Esophagus (tissue), 2 donors: ENCODE data around the gene MYLIP. TPM values are rescaled to one million over a fixed set of nuclear protein-coding genes. Genes with fewer than 3 reads are reported as not detected.

Source experiments
- H3K27ac ChIP-seq, 2 donors: one replicate each; pipeline ENCODE4 v1.5.1; 2013; ENCODE audit warnings: low read depth in 2 of 2, mild to moderate bottlenecking in 2 of 2, inconsistent platforms in 1 of 2, low read length in 1 of 2, moderate library complexity in 1 of 2
- H3K27me3 ChIP-seq, 2 donors: one replicate each; pipeline ENCODE4 v1.6.1; 2013; ENCODE audit warnings: low read length in 2 of 2, control low read depth in 1 of 2, mild to moderate bottlenecking in 1 of 2; ENCODE audit not compliant: insufficient read depth in 2 of 2, control insufficient read depth in 1 of 2
- H3K36me3 ChIP-seq, 2 donors: one replicate each; pipeline ENCODE4 v1.6.1; 2013; ENCODE audit warnings: low read length in 1 of 2; ENCODE audit not compliant: control insufficient read depth in 2 of 2, insufficient read depth in 2 of 2
- H3K4me1 ChIP-seq, 2 donors: one replicate each; pipeline ENCODE4 v1.6.1; 2013; ENCODE audit warnings: low read length in 1 of 2; ENCODE audit not compliant: control insufficient read depth in 2 of 2, insufficient read depth in 2 of 2
- H3K4me3 ChIP-seq, 2 donors: one replicate each; pipeline ENCODE4 v1.5.1; 2013; ENCODE audit warnings: low read length in 2 of 2, mild to moderate bottlenecking in 2 of 2, low read depth in 1 of 2, moderate library complexity in 1 of 2
- H3K9me3 ChIP-seq, 2 donors: one replicate each; pipeline ENCODE4 v1.6.1; 2013; ENCODE audit warnings: mild to moderate bottlenecking in 2 of 2, low read depth in 1 of 2, low read length in 1 of 2, moderate library complexity in 1 of 2; ENCODE audit not compliant: control insufficient read depth in 2 of 2, insufficient read depth in 1 of 2
- WGBS, 2 donors: extraction: QIAGEN DNeasy Blood & Tissue Kit; methylation state at CpG; one replicate each; pipeline ENCODE4 v1.1.7; 2013; 5-methylcytosine and 5-hydroxymethylcytosine counted together
- polyA plus RNA-seq, 2 donors: library from polyadenylated mRNA; stranded (reverse); fragments of 200-250 nt; gene quantifications; one replicate each; pipeline ENCODE4 v1.2.3, GENCODE V29; 2013
- donor health status: healthy with polysubstance abuse.
- donor health status: Bipolar disorder and iron deficiency.

The MYLIP gene
- 10 to 100 TPM in 1 of 2 donors, 1 to 10 TPM in 1; 7.2 to 11.6 TPM for polyA plus RNA-seq

- 0 to 1% methylated on average over 54 to 95 of the region's 95 CpGs for WGBS, 2 donors
- peak within 1 kb of the TSS; percentile 93 to 94 for H3K27ac ChIP-seq
- peak within 1 kb of the TSS; percentile 83 to 100 for H3K4me3 ChIP-seq
- no peaks in the 10 kb centered on the region for H3K36me3 ChIP-seq
- no peaks in the 10 kb centered on the region for H3K9me3 ChIP-seq
- H3K4me1 ChIP-seq = no peaks in the 10 kb centered on the region
- no peaks in the 10 kb centered on the region for H3K27me3 ChIP-seq
Observed at GRCh38 chr6:16128759-16129622, at the start of gene MYLIP. TSS of gene MYLIP (plus strand) at chr6:16129086. CDS start at chr6:16129323, 237 bp downstream.

DNA sequence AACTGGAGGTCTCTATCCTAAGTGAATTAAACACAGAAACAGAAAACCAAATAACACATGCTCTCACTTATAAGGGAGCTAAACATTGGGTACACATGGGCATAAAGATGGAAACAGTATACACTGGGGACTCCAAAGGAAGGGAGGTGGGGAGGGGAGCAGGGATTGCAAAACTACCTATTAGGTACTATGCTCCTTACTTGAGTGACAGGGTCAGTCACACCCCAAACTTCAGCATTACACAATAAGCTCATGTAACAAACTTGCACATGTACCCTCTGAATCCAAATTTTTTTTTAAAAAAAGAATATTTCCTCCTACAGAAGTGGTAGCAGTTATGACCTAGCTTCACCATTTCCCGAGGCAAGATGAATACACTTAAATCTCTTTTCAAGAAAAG, 49.5 kb upstream of the MYLIP start:
- 32 to 43% methylated on average over 1 of the region's 1 CpG for WGBS, 2 donors
- Histone ChIP-seq H3K27me3 (no peaks in the 10 kb centered on the region), H3K9me3 (no peaks in the 10 kb centered on the region), H3K36me3 (no peaks in the 10 kb centered on the region), H3K4me1 (peaks cover 0 to 4% of the 10 kb centered on the region in 2 donors), H3K4me3 (no peak overlapping the region), H3K27ac (no peak overlapping the region)

- no peak overlapping the region for H3K27ac ChIP-seq
- 19 to 41% methylated on average over 1 of the region's 1 CpG for WGBS, 2 donors
Observed at GRCh38 chr6:16080204-16080603, 48.7 kb upstream of the MYLIP start.

DNA sequence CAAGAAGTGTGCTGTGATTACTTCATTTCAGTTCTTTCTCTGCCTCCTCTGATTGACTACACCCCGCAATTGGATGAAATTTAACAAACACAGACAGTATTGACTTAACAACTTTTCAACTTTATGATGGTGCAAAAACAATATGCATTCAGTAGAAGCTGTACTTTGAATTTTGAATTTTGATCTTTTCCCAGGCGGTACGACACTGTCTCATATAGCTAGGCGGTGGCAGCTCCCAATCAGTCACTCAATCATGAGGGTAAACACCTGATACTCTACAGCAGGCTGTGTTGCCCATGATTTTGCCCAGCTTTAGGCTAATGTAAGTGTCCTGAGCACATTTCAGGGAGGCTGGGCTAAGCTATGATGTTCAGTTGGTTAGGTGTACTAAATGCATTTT, 47.6 kb upstream of the MYLIP start:
- Histone ChIP-seq H3K9me3 (no peaks in the 10 kb centered on the region), H3K36me3 (no peaks in the 10 kb centered on the region), H3K4me1 (peaks cover 0 to 4% of the 10 kb centered on the region in 2 donors), H3K4me3 (no peak overlapping the region), H3K27ac (no peak overlapping the region), H3K27me3 (no peaks in the 10 kb centered on the region)
- 71 to 86% methylated on average over 4 of the region's 4 CpGs for WGBS, 2 donors

More at GRCh38 chr6:16080204-16080603, 48.7 kb upstream of the MYLIP start:
- H3K36me3 ChIP-seq = no peaks in the 10 kb centered on the region
- H3K4me1 ChIP-seq = peaks cover 0 to 4% of the 10 kb centered on the region in 2 donors
- no peaks in the 10 kb centered on the region for H3K9me3 ChIP-seq
- H3K4me3 ChIP-seq = no peak overlapping the region
- no peaks in the 10 kb centered on the region for H3K27me3 ChIP-seq

DNA sequence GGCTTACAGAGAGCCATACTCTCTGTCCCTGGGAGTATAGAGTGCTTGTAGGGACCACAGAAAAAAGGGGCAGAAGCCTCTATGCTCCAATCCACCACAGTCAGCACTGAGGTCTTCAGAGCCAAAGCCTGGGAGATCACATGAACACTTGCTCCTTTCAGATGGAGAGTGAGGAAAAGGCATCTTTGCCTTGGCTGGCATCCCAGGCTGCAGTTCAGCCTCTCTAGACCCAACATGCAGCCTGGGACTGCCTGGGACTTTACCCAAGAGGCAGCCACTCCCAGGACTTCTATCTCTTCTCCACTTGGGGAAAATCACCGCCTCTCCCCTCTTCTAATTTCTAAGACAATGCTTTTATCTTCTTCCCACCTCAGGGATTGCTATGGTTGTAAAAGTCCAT, 46.5 kb upstream of the MYLIP start:
- no peaks in the 10 kb centered on the region for H3K27me3 ChIP-seq
- no peak overlapping the region for H3K27ac ChIP-seq
- no peak overlapping the region for H3K4me3 ChIP-seq
- H3K9me3 ChIP-seq = no peaks in the 10 kb centered on the region
- peaks cover 0 to 4% of the 10 kb centered on the region in 2 donors for H3K4me1 ChIP-seq
- 54 to 65% methylated on average over 1 of the region's 1 CpG for WGBS, 2 donors
- no peaks in the 10 kb centered on the region for H3K36me3 ChIP-seq

- no peak overlapping the region for H3K27ac ChIP-seq
- H3K4me1 ChIP-seq = no peaks in the 10 kb centered on the region
- 67 to 79% methylated on average over 4 of the region's 4 CpGs for WGBS, 2 donors
Observed at GRCh38 chr6:16086965-16087364, 41.9 kb upstream of the MYLIP start.

GRCh38 chr6:16087386-16087785, 41.5 kb upstream of the MYLIP start:
- Histone ChIP-seq H3K27ac (no peak overlapping the region), H3K9me3 (no peaks in the 10 kb centered on the region), H3K4me3 (no peak overlapping the region), H3K36me3 (no peaks in the 10 kb centered on the region), H3K27me3 (no peaks in the 10 kb centered on the region), H3K4me1 (no peaks in the 10 kb centered on the region)
- WGBS, 2 donors = 93 to 97% methylated on average over 3 of the region's 3 CpGs

More at GRCh38 chr6:16086965-16087364, 41.9 kb upstream of the MYLIP start:
- no peaks in the 10 kb centered on the region for H3K27me3 ChIP-seq
- H3K9me3 ChIP-seq = no peaks in the 10 kb centered on the region
- no peaks in the 10 kb centered on the region for H3K36me3 ChIP-seq
- no peak overlapping the region for H3K4me3 ChIP-seq

DNA sequence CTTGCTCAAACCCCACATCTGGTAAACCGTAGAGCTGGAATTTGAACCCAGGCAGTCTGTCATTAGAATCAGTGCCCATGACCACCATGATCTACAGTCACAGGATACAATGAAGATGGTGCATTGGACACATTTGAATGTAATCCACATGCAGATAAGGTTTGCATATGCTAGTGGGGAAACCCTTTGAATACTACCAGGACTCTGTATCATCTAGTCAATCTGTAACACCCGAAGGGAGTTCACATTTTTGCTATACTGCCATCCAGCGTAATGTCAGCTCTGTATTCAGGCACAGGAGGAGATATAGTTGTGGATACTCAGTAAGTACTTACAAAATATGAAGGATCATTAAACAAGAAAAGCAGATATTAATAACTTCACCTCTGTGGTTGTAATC, 40.5 kb upstream of the MYLIP start:
- Histone ChIP-seq H3K27me3 (no peaks in the 10 kb centered on the region), H3K4me3 (no peak overlapping the region), H3K4me1 (no peaks in the 10 kb centered on the region), H3K27ac (no peak overlapping the region), H3K9me3 (no peaks in the 10 kb centered on the region), H3K36me3 (no peaks in the 10 kb centered on the region)
- 91 to 96% methylated on average over 3 of the region's 3 CpGs for WGBS, 2 donors

DNA sequence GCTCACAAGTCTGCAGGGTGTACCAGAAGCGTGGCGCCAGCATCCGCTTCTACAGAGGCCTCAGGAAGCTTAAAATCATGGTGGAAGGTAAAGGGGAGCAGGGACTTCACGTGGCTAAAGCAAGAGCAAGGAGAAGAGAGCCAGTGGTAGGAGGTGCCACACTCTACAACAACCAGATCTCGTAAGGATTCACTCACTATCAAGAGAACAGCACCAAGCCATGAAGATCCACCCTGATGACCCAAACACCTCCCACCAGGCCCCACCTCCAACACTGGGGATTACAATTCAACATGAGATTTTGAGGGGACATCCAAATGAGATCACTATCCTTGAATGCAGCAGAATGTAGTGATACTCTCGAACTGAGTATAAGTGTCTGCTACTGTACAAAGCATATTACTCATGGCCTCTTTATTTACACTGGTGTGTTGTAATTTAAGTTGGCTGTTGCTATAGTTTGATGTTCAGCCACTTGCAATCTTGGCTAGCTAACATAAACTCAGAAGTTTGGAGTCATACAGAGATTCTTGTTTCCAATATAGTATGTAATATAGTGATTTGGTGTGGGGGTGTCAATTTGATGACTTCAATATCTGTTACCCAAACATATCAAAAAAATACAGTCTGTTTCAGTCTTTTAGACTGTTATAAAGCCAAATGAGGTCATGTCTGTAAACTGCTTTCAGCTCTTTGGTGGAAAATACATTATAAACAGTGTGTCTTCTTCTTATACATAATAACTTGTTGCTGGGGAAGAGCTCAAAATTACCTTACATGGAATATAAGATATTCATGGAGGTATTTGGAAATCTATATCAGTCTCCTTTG, 39.4 kb upstream of the MYLIP start:
- Histone ChIP-seq H3K36me3 (no peaks in the 10 kb centered on the region), H3K27ac (no peak overlapping the region), H3K4me1 (no peaks in the 10 kb centered on the region), H3K9me3 (no peaks in the 10 kb centered on the region), H3K27me3 (no peaks in the 10 kb centered on the region), H3K4me3 (no peak overlapping the region)
- 65 to 71% methylated on average over 6 of the region's 6 CpGs for WGBS, 2 donors
